SK-N-SH (cell line): Measurements from ENCODE around the gene RAD52. TPM values are rescaled to one million over a fixed set of nuclear protein-coding genes. Genes with fewer than 3 reads are reported as not detected.

Experiments used
- CTCF ChIA-PET: fragments of 300-600, 350-600 bp; formaldehyde crosslinking; extraction: SDS; loops from one replicate; lab custom pipeline; 2021; lab: Yijun Ruan, JAX
- POLR2A ChIA-PET: fragments of 350-600 bp; sonication (Branson Sonifier 250); formaldehyde crosslinking; extraction: SDS; loops from one replicate; lab custom pipeline; 2020; ENCODE audit warnings: antibody characterized with exemption, inconsistent platforms; lab: Yijun Ruan, JAX
- DNase-seq: peaks from one replicate; pipeline ENCODE4 v3.0.0; 2012
- H2AFZ ChIP-seq: fragments of 200-600 bp; sonication (generic); 2 replicates; pipeline ENCODE4 v1.8.1; 2016; ENCODE audit warnings: antibody characterized with exemption, mild to moderate bottlenecking, low read depth
- H3F3A ChIP-seq: fragments of 200-600 bp; sonication (generic); replicated peaks from 2 replicates; pipeline ENCODE3; 2016; ENCODE audit warnings: antibody characterized with exemption, mild to moderate bottlenecking; ENCODE audit not compliant: insufficient read depth
- H3K27ac ChIP-seq, 2 experiments: fragments of 200-500 bp in 1 of 2; fragments of 200-600 bp in 1 of 2; sonication (Bioruptor generic) in 1 of 2; sonication (generic), shearing (Covaris generic) in 1 of 2; 2 replicates each; pipeline versions ENCODE4 v1.5.1 to v1.6.1; 2014 to 2016; ENCODE audit warnings: low read depth in 2 of 2, inconsistent platforms in 1 of 2, low read length in 1 of 2, mild to moderate bottlenecking in 1 of 2, mixed read lengths in 1 of 2
- H3K27me3 ChIP-seq: fragments of 200-600 bp; sonication (generic), shearing (Covaris generic); 2 replicates; pipeline ENCODE4 v1.6.1; 2016; ENCODE audit warnings: mixed run types; ENCODE audit not compliant: insufficient read depth
- H3K36me3 ChIP-seq, 2 experiments: fragments of 200-500 bp in 1 of 2; fragments of 200-600 bp in 1 of 2; sonication (Bioruptor generic) in 1 of 2; sonication (generic) in 1 of 2; replicated peaks in 1 of 2; 2 replicates each; pipeline versions ENCODE3 to v1.5.1; 2014 to 2016; ENCODE audit warnings: low read length in 1 of 2, mild to moderate bottlenecking in 1 of 2; ENCODE audit not compliant: insufficient read depth in 2 of 2, control insufficient read depth in 1 of 2
- H3K4me1 ChIP-seq, 2 experiments: fragments of 200-500 bp in 1 of 2; fragments of 200-600 bp in 1 of 2; sonication (Bioruptor generic) in 1 of 2; sonication (generic), shearing (Covaris generic) in 1 of 2; 2 replicates each; pipeline versions ENCODE4 v1.5.1 to v1.6.1; 2014 to 2016; ENCODE audit warnings: low read depth in 1 of 2, low read length in 1 of 2, mixed run types in 1 of 2; ENCODE audit not compliant: insufficient read depth in 2 of 2, control insufficient read depth in 1 of 2
- H3K4me2 ChIP-seq: fragments of 200-600 bp; sonication (generic), shearing (Covaris generic); 2 replicates; pipeline ENCODE4 v1.6.1; 2017; ENCODE audit warnings: mixed run types
- H3K4me3 ChIP-seq, 2 experiments: fragments of 200-500 bp in 1 of 2; fragments of 200-600 bp in 1 of 2; sonication (Bioruptor generic) in 1 of 2; sonication (generic), shearing (Covaris generic) in 1 of 2; 2 replicates each; pipeline versions ENCODE4 v1.5.1 to v1.8.1; 2014 to 2016; ENCODE audit warnings: low read depth in 2 of 2, inconsistent platforms in 1 of 2, low read length in 1 of 2, mild to moderate bottlenecking in 1 of 2, mixed read lengths in 1 of 2, moderate library complexity in 1 of 2
- H3K79me2 ChIP-seq: fragments of 200-600 bp; sonication (generic); 2 replicates; pipeline ENCODE4 v1.8.1; 2017; ENCODE audit warnings: mild to moderate bottlenecking; ENCODE audit not compliant: insufficient read depth
- H3K9ac ChIP-seq: fragments of 200-600 bp; sonication (generic); 2 replicates; pipeline ENCODE4 v1.6.1; 2017; ENCODE audit warnings: mixed run types
- H3K9me2 ChIP-seq: fragments of 200-600 bp; sonication (generic); 2 replicates; pipeline ENCODE4 v1.6.1; 2017; ENCODE audit warnings: mixed run types
- H3K9me3 ChIP-seq: fragments of 200-600 bp; sonication (generic); 2 replicates; pipeline ENCODE4 v1.6.1; 2017; ENCODE audit warnings: mixed run types, mild to moderate bottlenecking, moderate library complexity
- H4K20me1 ChIP-seq: fragments of 200-600 bp; sonication (generic); 2 replicates; pipeline ENCODE4 v1.6.1; 2017; ENCODE audit warnings: mild to moderate bottlenecking, mixed run types; ENCODE audit not compliant: insufficient read depth
- CHD2 ChIP-seq: fragments of 150-350 bp; IDR thresholded peaks from 2 replicates; pipeline ENCODE4 v1.6.1; 2018; ENCODE audit warnings: low read length; ENCODE audit not compliant: partially characterized antibody
- ELF1 ChIP-seq: IDR thresholded peaks from 2 replicates; pipeline ENCODE4 v1.4.0; 2012
- EP300 ChIP-seq, 2 experiments: IDR thresholded peaks; 2 replicates each; pipeline versions ENCODE4 v1.4.0 to v1.6.1; 2012; ENCODE audit warnings: borderline replicate concordance in 1 of 2, low read depth in 1 of 2, low read length in 1 of 2
- FOSL2 ChIP-seq: IDR thresholded peaks from 2 replicates; pipeline ENCODE4 v1.4.0; 2012; ENCODE audit warnings: low read depth, mild to moderate bottlenecking, moderate library complexity, borderline replicate concordance
- JUND ChIP-seq: IDR thresholded peaks from 2 replicates; pipeline ENCODE4 v1.4.0; 2012
- MEF2A ChIP-seq: IDR thresholded peaks from 2 replicates; pipeline ENCODE4 v1.4.0; 2012; ENCODE audit warnings: low read depth, borderline replicate concordance
- NFIC ChIP-seq: IDR thresholded peaks from 2 replicates; pipeline ENCODE4 v1.4.0; 2012; ENCODE audit warnings: borderline replicate concordance
- NRF1 ChIP-seq: IDR thresholded peaks from 2 replicates; pipeline ENCODE4 v1.6.1; 2012; ENCODE audit warnings: low read depth, mild to moderate bottlenecking, low read length
- POLR2AphosphoS5 ChIP-seq: IDR thresholded peaks from 2 replicates; pipeline ENCODE4 v1.6.1; 2012; ENCODE audit warnings: low read depth, low read length
- RFX5 ChIP-seq: IDR thresholded peaks from 2 replicates; pipeline ENCODE4 v1.6.1; 2012; ENCODE audit warnings: mild to moderate bottlenecking, improper control_type of control experiment, low read length
- RXRA ChIP-seq: IDR thresholded peaks from 2 replicates; pipeline ENCODE4 v1.4.0; 2012; ENCODE audit warnings: low read depth, mild to moderate bottlenecking, borderline replicate concordance
- SIN3A ChIP-seq: IDR thresholded peaks from 2 replicates; pipeline ENCODE4 v1.6.1; 2012; ENCODE audit warnings: low read depth, mild to moderate bottlenecking, low read length, moderate library complexity, borderline replicate concordance
- TCF12 ChIP-seq: IDR thresholded peaks from 2 replicates; pipeline ENCODE4 v1.4.0; 2012
- TEAD4 ChIP-seq: IDR thresholded peaks from 2 replicates; pipeline ENCODE4 v1.4.0; 2012; ENCODE audit warnings: mild to moderate bottlenecking, borderline replicate concordance; ENCODE audit not compliant: insufficient read depth
- WGBS: methylation state at CpG from one replicate; pipeline ENCODE4 v1.1.6; 2017; ENCODE audit warnings: low lambda C conversion rate; 5-methylcytosine and 5-hydroxymethylcytosine counted together
- polyA plus RNA-seq, 3 experiments: library from polyadenylated mRNA; depleted of rRNA; stranded (reverse); fragments of >200 nt; gene quantifications; 2 replicates each; pipeline ENCODE4 v1.2.3, GENCODE V29; 2012
- TF ChIP-seq, protein P1 (sequence below): IDR thresholded peaks from 2 replicates; pipeline ENCODE4; 2012
- TF ChIP-seq, protein P2 (sequence below): IDR thresholded peaks from 2 replicates; pipeline ENCODE4 v1.6.1; 2012; ENCODE audit warnings: mild to moderate bottlenecking, low read depth, low read length, moderate library complexity
- TF ChIP-seq, protein P3 (sequence below): fragments of 200-600 bp; sonication (generic); IDR thresholded peaks from 2 replicates; pipeline ENCODE4 v1.6.1; 2017; ENCODE audit warnings: antibody characterized with exemption, mild to moderate bottlenecking, moderate library complexity
- TF ChIP-seq, protein P4 (sequence below): IDR thresholded peaks from 2 replicates; pipeline ENCODE4 v1.4.0; 2012; ENCODE audit warnings: low read depth
- TF ChIP-seq, protein P5 (sequence below): fragments of 150-350 bp; IDR thresholded peaks from 2 replicates; pipeline ENCODE4 v1.6.1; 2017; ENCODE audit warnings: antibody characterized with exemption, low read length, low read depth, borderline replicate concordance

RAD52 gene
- polyA plus RNA-seq, 1 of the 3 experiments (the other 2 are of a cell fraction), result 11.2 TPM

DNA sequence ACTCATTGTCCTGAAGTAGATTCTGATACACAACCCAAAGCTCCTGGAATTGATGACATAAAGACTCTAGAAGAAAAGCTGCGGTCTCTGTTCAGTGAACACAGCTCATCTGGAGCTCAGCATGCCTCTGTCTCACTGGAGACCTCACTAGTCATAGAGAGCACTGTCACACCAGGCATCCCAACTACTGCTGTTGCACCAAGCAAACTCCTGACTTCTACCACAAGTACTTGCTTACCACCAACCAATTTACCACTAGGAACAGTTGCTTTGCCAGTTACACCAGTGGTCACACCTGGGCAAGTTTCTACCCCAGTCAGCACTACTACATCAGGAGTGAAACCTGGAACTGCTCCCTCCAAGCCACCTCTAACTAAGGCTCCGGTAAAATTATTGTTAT is 63.8 kb downstream of the RAD52 start (continued):
- TF ChIP-seq, protein P1, sequence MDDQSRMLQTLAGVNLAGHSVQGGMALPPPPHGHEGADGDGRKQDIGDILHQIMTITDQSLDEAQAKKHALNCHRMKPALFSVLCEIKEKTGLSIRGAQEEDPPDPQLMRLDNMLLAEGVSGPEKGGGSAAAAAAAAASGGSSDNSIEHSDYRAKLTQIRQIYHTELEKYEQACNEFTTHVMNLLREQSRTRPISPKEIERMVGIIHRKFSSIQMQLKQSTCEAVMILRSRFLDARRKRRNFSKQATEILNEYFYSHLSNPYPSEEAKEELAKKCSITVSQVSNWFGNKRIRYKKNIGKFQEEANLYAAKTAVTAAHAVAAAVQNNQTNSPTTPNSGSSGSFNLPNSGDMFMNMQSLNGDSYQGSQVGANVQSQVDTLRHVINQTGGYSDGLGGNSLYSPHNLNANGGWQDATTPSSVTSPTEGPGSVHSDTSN, result no peak
- TF ChIP-seq NFIC (no peak), EP300 (IDR thresholded peaks at IDR 0.05; ENCODE audit: borderline replicate concordance in 1 of 2, low read depth in 1 of 2, low read length in 1 of 2) (no peak)
- TF ChIP-seq, all 33 proteins: peak for 0

DNA sequence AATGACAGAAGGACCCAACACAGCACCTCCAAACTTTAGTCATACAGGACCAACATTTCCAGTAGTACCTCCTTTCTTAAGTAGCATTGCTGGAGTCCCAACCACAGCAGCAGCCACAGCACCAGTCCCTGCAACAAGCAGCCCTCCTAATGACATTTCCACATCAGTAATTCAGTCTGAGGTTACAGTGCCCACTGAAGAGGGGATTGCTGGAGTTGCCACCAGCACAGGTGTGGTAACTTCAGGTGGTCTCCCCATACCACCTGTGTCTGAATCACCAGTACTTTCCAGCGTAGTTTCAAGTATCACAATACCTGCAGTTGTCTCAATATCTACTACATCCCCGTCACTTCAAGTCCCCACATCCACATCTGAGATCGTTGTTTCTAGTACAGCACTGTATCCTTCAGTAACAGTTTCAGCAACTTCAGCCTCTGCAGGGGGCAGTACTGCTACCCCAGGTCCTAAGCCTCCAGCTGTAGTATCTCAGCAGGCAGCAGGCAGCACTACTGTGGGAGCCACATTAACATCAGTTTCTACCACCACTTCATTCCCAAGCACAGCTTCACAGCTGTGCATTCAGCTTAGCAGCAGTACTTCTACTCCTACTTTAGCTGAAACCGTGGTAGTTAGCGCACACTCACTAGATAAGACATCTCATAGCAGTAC is 64.6 kb downstream of the RAD52 start:
- H3K4me2 ChIP-seq, result no peak overlapping the region
- no peaks in the 10 kb centered on the region for H3K79me2 ChIP-seq
- CTCF ChIA-PET, result interaction anchor here (1.0 kb wide), 1 partner anchor 12 kb away, joined by 3 read pairs; no protein-coding TSS in a partner anchor
- H3K9ac ChIP-seq, result no peak overlapping the region
- H3K27ac ChIP-seq, result no peak overlapping the region
- POLR2A ChIA-PET, result no interaction called here
- DNase-seq, result no peak
- peaks cover 87 to 94% of the 10 kb centered on the region in 2 experiments for H3K36me3 ChIP-seq
- 99% methylated on average over 5 of the region's 5 CpGs for WGBS
- peaks cover 0 to 8% of the 10 kb centered on the region in 2 experiments; a peak in 1 of 4 replicates for H3K4me1 ChIP-seq
- H3F3A ChIP-seq, result peaks cover 6% of the 10 kb centered on the region
- no peaks in the 10 kb centered on the region for H3K9me2 ChIP-seq
- H2AFZ ChIP-seq, result no peak overlapping the region
- no peak overlapping the region for H3K4me3 ChIP-seq
- H3K27me3 ChIP-seq, result no peaks in the 10 kb centered on the region
- H4K20me1 ChIP-seq, result no peaks in the 10 kb centered on the region
- H3K9me3 ChIP-seq, result no peaks in the 10 kb centered on the region
- TF ChIP-seq TCF12, result no peak
- TF ChIP-seq SIN3A, result no peak
- TF ChIP-seq, protein P2, sequence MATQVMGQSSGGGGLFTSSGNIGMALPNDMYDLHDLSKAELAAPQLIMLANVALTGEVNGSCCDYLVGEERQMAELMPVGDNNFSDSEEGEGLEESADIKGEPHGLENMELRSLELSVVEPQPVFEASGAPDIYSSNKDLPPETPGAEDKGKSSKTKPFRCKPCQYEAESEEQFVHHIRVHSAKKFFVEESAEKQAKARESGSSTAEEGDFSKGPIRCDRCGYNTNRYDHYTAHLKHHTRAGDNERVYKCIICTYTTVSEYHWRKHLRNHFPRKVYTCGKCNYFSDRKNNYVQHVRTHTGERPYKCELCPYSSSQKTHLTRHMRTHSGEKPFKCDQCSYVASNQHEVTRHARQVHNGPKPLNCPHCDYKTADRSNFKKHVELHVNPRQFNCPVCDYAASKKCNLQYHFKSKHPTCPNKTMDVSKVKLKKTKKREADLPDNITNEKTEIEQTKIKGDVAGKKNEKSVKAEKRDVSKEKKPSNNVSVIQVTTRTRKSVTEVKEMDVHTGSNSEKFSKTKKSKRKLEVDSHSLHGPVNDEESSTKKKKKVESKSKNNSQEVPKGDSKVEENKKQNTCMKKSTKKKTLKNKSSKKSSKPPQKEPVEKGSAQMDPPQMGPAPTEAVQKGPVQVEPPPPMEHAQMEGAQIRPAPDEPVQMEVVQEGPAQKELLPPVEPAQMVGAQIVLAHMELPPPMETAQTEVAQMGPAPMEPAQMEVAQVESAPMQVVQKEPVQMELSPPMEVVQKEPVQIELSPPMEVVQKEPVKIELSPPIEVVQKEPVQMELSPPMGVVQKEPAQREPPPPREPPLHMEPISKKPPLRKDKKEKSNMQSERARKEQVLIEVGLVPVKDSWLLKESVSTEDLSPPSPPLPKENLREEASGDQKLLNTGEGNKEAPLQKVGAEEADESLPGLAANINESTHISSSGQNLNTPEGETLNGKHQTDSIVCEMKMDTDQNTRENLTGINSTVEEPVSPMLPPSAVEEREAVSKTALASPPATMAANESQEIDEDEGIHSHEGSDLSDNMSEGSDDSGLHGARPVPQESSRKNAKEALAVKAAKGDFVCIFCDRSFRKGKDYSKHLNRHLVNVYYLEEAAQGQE, result no peak
- no peak for TF ChIP-seq RFX5
- TF ChIP-seq NRF1, result no peak
- no peak for TF ChIP-seq CHD2
- TF ChIP-seq, protein P3, sequence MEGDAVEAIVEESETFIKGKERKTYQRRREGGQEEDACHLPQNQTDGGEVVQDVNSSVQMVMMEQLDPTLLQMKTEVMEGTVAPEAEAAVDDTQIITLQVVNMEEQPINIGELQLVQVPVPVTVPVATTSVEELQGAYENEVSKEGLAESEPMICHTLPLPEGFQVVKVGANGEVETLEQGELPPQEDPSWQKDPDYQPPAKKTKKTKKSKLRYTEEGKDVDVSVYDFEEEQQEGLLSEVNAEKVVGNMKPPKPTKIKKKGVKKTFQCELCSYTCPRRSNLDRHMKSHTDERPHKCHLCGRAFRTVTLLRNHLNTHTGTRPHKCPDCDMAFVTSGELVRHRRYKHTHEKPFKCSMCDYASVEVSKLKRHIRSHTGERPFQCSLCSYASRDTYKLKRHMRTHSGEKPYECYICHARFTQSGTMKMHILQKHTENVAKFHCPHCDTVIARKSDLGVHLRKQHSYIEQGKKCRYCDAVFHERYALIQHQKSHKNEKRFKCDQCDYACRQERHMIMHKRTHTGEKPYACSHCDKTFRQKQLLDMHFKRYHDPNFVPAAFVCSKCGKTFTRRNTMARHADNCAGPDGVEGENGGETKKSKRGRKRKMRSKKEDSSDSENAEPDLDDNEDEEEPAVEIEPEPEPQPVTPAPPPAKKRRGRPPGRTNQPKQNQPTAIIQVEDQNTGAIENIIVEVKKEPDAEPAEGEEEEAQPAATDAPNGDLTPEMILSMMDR, result no peak
- TF ChIP-seq JUND, result no peak
- TF ChIP-seq, protein P4, sequence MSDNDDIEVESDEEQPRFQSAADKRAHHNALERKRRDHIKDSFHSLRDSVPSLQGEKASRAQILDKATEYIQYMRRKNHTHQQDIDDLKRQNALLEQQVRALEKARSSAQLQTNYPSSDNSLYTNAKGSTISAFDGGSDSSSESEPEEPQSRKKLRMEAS, result no peak
- no peak for TF ChIP-seq RXRA
- TF ChIP-seq FOSL2, result no peak
- no peak for TF ChIP-seq EP300 (IDR thresholded peaks at IDR 0.05; ENCODE audit: borderline replicate concordance in 1 of 2, low read depth in 1 of 2, low read length in 1 of 2)
- TF ChIP-seq TEAD4, result no peak
- TF ChIP-seq, protein P5, sequence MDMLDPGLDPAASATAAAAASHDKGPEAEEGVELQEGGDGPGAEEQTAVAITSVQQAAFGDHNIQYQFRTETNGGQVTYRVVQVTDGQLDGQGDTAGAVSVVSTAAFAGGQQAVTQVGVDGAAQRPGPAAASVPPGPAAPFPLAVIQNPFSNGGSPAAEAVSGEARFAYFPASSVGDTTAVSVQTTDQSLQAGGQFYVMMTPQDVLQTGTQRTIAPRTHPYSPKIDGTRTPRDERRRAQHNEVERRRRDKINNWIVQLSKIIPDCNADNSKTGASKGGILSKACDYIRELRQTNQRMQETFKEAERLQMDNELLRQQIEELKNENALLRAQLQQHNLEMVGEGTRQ, result no peak
- TF ChIP-seq ELF1, result no peak
- no peak for TF ChIP-seq POLR2AphosphoS5
- TF ChIP-seq MEF2A, result no peak
